HT1080 (cell line): ENCODE results near the gene TUBA4B. TPM values are rescaled to one million over a fixed set of nuclear protein-coding genes. Genes with fewer than 3 reads are reported as not detected.
"Not testable (repeated sequence)": the region's sequence is repeated elsewhere in the genome, so short reads cannot be mapped to it uniquely, and the experiment has no call there.

Experiments used
- DNase-seq: peaks from one replicate; pipeline ENCODE4 v3.0.0-alpha.2; 2015; ENCODE audit warnings: low read depth
- total RNA-seq: library from RNA; depleted of rRNA; stranded (reverse); fragments of >200 nt; shearing (Covaris generic); gene quantifications from 2 replicates; pipeline ENCODE4 v1.2.3, GENCODE V29; 2014

Gene TUBA4B
- total RNA-seq, 1 experiment from 2014 or later: 0.14 TPM

DNA sequence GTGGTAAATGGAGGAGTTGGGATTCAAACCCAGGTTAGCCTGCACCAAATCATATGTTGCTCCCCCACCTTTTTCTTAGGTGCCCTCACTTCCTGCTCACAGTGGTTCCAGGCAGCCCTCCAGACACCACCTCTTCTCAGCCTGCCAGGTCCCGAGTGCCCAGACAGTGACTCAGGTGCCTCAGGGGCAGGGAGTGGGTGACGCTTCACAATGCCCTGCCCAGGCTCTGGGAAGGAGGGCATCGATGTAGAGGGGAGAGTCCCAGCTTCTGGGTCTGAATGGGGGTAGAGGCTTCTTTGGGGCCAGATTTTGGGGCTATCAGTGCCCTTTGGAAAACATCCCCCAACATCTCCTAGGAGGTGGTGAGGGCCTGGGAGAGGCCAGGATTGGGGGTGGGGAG, 20.9 kb downstream of the TUBA4B start:
- DNase-seq: peak; percentile 82

DNA sequence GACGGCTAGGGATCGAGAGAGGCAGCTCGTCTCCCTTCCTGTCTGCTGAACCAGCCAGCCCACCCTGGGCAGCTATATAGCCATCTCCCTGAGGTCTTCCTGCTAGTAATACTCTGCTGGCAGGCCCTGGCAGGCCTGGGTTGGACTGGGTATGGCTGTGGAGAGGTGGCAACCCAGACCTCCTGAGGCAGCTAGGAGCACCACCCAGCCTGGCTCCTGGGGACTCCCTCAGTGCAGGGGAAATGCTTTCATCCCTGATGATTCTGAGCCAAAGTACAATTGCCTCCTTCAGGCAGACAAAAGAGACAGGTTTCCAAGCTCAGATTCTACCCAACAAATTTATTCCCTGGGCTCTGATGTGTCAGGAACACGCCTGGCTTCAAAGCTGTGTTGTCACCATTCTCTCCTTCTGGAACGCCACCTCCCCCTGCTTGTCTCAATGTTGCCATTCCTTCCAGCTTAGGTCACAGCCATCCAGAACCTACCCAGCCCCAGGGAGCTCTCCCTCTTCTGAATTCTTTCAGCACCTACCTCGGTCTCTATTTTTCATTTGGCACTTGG, 21.4 kb downstream of the TUBA4B start:
- peak; percentile 81 for DNase-seq

DNA sequence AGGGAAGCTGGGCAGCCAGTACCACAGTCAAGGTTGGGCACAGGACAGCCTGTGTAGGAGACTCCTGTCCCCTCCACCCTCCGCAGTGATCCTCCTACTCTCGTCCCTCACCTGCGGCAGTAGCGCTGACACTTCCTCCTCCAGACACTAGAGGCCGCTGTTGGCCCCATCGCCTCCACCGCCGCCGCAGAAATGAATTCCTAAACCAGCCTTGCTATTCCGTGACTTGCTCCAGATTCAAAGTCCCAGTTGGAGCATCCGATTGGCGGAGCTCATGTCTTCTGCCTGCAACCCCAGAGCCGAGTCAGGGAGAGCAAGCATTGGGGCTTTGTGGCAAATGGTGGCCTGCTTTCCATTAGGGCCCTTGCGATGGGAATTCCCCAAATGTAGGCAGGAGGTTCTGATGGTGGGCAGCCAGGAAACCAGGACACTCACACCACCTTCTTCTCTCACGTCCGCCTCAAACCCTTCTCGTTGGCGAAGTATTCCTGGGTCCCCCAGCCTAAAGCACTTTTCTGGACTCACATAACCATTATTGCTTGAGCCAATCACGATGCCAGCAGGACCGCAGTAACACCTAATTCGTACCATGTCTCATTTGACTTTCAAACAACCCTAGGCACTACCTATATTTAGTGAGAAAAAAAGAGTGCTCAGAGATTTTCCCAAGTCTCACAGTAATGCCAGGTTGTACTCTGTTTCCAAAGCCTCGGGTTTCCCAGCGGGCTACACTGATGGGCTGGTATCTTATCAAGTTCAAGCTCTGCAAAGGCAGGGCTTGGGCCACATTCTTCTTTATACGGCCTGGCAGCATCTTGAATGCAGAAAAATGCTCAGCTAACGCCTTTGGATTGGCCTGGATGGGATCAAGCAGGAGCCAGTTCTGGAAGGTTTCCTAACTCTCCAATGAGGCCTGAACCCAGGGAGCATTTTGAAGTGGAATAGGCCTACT, 24.9 kb downstream of the TUBA4B start:
- DNase-seq: peak; percentile 73

DNA sequence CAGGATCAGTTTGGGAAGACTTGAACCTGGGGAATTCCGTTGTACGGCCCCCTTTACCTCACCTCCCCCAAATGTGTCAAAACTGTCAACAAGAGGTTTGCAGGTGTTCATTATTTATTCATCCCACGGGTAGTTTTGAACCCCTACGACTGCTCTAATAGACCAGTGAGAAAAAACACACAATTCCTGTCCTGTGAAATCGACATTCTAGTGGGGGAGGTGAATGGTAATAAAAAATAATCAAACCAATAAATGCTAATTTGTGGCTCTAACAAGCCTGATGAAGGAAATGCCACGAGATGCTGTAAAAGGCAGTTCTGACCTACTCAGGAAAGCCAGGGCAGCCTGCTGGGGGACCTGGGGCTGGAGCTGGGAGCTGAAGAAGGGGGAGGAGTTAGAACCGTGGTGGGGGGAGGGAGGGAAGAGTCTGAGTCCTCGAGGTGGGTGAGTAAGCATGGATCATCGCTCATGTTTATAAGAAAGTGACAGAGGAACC, 25.7 kb downstream of the TUBA4B start:
- DNase-seq: no peak

DNA sequence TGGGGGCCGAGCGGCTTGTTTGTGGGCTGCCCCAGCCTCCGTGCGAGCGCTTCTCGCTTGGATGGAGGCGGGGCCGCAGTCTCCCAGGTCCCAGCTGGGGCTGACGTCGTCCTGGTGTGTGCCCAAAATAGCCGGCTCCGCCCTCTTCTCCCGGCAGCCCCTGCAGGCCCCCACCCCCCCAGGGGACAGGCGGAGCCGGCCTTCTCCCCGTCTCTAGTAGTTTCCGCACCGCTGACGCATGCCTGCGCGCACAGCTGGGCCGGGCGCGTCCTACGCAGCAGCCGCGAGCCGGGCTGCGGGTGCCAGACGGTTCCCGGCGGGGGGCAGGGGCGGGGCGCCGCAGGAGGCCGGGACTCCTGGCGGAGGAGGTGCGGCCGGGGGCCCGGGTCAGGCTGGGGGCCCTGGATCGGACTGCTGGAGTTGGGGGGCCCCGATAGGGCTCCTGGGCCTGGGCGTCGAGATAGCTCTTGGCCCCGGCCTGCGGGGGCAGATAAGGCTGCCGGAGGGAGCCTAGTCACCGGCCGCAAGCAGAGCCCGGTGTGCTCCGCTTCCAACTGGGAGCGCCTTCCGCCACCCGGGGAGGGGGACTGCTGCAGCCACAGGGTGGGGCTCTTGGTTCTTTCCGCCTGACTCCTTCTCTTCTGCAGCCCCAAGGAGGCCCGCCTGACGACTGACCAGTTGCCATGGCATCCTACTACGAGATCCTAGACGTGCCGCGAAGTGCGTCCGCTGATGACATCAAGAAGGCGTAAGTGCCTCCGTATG, 26.3 kb downstream of the TUBA4B start, which contains the start of gene DNAJB2:
Gene DNAJB2 (plus strand): TSS at position 216 of the 765 bp plus-strand sequence. CDS start 468 bp downstream, at position 684.
- peak; percentile 99 for DNase-seq

DNA sequence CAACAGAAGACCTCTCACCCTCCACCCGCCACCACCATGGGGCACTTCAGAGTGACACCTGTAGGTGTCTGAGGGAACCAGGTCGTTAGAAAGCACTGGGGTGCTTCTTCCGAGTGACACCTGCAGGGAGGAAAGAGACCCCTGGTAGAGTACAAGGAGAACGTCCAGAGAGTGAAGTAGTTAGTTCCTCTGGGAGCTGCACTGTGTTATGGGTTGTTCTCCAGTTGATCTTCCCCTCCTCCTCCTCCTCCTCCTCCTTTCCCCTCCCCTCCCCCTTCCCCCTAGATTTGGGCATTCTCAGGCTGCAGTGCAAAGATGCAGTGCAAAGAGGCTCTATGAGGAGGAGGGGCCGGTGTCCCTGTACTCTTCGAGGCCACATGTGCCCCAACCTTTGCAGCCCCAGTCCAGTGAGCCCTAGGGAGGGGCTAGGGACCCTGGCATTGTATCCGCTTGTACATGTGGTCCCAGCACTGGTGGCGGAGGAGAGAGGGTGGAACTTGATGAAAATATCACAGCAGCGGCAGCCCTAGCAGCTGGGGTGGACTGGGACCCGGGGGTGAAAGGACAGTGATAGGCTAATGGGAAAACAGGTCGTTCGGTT, 27.0 kb downstream of the TUBA4B start:
- DNase-seq: no peak

DNA sequence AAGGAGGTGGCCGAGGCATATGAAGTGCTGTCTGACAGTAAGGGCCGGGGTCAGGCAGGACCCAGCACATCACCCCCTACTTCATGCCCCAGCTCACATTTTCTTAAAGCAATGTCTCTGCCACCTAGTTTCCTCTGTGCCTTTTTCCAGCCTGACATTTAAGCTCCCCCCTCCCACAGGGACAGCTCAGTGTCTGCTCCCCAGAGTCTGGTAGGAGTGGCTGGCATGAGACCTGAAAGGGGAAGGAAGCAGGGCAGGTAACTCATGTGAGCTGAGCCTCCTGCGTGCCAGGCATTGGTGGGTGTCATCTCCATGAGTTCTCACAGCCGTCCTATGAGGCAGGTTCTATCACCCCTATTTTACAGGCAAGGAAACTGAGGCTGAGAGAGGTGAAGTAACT, 27.6 kb downstream of the TUBA4B start:
- no peak for DNase-seq

DNA sequence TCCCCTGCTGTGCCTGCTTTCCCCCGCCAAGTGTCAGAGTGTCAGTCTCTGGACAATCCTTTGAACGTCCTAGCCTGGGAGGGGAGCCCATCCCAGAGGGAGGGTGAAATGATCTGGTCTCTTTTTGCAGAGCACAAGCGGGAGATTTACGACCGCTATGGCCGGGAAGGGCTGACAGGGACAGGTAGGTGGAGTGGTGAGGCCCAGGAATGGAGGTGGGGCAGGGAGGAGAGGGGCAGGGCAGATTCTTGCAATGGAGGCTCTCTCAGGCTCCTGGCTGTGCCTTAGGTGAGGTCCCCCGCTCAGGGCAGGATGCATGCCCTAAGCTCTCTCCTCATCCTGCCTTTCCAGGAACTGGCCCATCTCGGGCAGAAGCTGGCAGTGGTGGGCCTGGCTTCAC, 28.5 kb downstream of the TUBA4B start:
- DNase-seq: no peak

DNA sequence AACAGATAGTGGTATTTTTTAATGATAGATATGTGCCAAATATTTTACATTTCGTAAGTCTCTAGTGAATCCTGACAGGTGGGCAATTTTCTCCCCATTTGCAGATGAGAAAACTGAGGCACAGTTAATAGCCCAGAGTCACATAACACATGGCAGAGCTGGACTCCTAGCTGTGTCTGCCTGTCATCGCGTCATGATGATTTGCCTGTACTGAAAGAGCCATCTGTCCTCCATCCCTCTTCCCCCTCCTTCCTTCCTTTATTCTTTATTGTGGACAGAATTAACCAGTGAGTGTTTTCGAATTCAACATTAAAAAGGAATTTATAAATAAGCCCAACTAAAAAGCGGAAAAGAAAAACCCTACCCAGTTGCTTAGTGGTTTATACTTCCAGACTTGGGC, 29.3 kb downstream of the TUBA4B start:
- DNase-seq: no peak

DNA sequence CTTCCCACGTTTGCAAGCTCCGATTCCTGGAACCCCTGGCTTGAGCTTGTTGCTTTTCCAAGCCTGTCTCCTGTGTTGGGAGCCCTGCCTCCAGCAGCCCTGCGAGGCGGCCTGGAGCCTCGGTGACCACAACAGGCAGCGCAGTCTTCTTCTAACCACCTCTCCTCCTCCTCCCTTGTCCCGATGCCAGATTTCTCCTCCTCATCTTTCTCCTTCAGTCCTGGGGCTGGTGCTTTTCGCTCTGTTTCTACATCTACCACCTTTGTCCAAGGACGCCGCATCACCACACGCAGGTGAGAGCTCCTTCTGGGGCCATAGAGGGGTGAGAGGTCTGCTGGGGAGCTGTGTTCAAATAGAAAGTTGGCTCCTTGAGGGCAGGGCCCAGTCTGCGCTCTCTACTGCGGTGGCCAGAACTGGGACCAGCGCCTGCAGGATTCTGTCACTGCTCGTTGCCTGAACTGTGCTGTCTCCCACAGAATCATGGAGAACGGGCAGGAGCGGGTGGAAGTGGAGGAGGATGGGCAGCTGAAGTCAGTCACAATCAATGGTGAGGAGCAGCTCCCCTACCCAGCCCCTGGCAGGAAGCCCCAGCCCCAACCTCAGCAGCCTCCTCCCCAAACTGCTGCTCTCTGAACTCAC, 30.0 kb downstream of the TUBA4B start:
- DNase-seq: no peak

DNA sequence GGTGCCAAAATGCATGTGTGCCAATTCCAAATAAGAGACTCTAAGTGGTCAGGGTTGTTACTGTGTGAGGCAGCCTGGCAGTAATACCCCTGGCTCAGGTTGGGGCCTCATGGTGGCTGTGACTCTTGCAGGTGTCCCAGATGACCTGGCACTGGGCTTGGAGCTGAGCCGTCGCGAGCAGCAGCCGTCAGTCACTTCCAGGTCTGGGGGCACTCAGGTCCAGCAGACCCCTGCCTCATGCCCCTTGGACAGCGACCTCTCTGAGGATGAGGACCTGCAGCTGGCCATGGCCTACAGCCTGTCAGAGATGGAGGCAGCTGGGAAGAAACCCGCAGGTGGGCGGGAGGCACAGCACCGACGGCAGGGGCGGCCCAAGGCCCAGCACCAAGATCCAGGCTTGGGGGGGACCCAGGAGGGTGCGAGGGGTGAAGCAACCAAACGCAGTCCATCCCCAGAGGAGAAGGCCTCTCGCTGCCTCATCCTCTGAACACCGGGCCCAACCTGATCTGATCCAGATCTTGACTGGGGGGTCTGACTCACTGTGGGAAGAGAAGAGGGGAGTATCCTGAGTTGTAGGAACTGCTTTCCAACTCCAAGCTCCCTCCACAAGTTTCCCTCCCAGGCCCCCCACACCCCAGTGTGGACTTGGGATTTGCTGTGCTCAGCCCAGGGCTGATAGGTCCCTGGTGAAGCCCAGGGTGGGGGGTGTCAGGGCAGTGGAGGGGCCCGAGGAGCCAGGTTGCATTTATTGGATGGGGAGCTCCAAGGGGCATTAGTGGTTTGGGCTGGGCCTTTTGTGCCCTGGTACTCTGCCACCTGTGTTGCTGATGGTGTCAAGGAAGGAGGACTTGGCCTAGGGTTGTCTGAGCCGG, 31.7 kb downstream of the TUBA4B start:
- no peak for DNase-seq

DNA sequence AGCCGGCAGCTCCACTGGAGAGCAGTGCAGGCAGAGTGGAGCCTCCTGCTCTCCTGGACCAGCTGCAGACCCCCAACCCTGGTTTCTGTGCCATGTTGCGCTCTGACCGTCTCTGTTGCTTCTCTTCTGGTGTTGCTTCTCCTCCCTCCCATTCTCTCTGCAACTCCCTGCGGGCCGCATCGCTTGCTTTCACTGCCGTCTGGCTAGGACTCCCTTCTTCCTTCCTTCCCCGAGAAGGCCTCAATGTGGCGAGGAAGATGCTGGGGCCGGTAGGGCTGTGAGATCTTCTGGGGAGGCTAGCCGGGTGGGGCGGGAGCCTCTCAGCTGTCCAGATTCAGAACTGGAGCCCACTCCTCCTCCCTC, 32.3 kb downstream of the TUBA4B start:
- no peak for DNase-seq

DNA sequence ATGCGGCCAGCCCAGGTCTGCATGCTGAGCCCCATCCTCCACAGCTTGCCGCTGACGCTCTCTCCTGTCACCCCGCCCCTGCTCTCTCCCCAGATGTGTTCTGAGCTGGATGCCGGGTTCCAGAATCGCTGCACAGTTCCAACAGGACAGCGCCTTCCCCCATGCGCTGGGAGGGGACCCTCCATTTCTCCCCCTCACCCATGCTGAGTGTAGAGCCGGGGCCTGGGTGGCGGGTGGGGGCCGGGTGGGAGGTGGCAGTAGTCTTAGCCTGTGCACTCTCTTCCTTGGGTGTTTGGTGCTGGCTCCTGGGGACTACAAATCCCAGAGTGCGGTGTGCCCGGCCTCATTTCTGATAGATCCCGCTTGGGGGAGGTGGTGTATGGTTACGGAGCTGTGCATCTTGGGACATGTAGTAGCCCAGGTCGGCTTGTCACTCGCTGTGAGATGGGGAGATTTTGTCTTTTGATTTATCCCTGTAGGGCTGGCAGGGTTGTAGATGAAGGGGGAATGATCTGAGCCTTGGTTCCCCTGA, 32.9 kb downstream of the TUBA4B start:
- DNase-seq: no peak

DNA sequence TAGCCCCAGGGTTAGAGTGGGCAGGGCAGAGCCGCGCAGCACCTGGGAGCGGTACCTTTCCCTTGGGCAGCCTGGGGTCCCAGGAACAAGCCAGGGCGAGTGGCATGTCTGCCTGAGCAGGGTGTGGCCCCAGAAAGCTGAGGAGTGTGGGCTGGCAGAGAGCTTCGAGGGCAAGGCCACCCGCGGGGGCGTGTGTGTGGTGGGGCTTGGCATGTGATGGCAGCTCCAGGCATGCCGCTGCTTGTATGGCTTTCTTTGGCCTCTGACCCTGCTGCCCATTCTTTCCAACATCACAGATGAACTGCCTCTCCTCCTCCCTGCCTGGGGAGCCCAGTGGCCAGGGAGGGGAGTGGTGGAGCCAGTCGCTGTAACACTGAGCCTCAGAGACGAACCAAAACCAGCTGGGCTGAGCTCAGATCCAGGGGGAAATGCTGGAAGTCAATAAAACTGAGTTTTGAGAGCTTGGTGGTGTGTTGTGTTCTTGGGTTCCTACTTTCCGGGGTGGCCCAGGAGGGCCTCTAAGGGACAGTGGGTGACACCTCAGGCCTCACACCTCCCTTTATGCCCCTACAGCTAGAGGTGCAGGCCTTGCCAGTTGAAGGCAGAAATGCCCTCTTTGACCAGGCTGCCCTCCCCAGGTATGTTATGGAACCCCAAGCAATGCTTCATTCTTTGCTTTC, 33.5 kb downstream of the TUBA4B start:
- DNase-seq: no peak

DNA sequence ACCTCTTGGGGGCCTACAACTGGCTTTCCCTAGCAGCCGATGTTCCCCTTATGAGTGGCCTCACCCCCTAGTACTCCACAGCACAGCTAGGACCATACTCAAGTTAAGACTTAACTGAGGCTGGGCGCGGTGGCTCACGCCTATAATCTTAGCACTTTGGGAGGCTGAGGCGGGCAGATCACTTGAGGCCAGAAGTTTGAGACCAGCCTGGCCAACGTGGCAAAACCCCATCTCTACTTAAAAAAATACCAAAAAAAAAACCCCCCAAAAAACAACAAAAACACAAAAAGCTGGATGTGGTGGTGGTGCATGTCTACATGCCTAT, 34.0 kb downstream of the TUBA4B start:
- DNase-seq: not testable (repeated sequence)

DNA sequence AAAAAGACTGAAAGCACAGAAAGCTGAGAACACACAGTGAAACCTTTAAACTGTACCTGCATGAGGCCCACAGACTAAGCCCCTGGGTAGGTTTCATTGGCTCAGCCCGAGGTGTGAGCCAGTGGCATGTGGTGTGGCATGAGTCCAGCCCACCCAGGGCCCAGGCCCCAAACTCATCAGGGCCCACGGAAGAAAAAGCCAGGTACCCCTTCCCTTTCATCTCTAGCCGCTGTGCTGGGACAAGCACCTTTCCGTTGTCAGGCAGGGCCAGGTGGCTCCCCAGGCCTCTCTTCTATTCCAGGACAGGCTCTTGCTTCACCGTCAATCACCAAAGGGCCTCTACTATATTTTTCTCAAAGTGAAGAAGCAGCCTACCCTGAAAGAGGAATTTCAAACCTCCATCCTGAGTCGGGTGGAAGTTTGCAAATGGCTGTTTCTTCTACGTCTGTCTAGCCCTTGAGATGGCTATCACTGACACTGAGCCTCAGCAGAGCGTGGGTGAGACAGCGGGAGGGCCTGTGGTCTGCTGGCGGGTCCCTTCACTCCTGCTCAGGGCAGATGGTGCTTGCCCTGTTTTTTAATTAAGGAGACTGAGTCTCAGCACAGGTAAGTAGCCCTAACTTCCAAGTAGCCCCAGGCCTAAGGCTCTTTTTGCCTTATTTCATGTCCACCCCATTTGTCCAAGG, 34.7 kb downstream of the TUBA4B start:
- DNase-seq: no peak

DNA sequence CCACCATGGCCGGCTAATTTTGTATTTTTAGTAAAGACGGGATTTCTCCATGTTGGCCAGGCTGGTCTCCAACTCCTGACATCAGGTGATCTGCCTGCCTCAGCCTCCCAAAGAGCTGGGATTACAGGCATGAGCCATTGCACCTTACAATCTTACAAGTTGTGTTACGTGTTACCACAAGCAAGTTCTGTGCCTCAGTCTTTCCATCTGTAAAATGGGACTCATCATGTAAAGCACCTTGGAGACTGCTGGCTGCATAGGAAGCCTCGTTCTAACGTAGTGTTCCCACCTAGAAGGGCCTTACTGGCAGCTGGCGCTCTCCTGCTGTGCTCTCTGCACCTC, 36.1 kb downstream of the TUBA4B start:
- no peak for DNase-seq

DNA sequence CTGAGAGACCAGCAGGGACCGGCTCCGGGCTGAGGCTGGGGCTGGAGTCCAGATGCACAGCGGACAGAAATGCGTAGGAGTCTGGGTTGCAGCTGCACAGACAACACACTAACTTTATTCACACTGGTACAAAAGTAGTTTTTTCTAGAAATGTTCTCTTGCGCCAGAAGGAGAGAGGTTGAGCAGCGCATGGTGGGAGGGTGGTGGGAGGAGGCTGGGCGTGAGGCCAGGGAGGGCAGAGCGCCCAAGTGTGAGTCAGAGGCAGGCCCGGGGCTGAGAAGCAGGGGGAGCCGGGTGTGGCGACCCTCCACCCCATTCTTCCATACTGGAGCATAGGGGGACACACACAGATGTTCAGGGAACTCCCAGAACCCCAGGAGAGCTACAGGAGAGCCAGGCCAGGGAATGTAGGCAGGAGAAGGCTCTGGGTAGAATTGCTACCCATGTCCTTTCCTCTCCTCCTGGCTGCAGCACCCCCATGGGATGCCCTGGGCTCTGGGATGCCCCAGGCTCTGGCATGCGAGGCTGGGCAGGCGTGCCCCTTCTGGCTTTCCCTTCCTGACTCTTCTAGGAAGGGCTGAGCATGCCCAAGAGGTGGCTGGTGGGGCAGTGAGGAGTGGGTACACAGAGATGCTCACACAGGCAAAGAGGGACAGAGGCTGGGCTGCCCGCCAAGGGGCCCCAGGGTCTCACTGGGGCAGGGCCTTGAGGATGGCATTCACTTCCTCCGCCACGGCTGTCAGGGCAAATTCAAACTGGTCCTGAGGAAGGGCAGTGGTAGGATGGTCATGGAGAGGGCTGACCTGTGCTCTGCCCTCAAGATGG, 36.7 kb downstream of the TUBA4B start:
- peak; percentile 78 for DNase-seq
